ENCODE data around the gene RTL5.

The RTL5 gene

DNA sequence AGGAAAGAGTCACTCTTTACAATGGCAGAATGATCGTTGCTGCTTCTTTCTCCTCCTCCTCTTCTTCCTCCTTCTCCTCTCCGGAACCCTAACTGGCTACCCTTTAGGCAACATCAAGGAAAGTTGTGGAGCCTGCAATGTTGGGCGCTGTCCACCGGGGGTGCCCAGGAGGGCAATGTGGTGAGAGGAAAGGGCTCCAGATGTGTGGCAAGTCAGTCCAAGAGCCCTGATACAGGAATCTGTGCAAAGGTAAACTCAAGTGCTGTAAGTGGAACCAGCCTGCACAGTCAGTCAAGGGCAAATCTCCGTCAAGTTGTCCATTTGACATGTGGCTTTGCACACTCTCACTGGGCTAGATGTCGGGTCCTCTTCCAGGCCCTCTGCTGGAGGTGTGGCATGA, 2.8 kb downstream of the RTL5 start:
- ChIA-PET CTCF (interaction anchor here (0.6 to 1.1 kb wide), 2 partner anchors 107 to 111 kb away, joined by 3 to 4 read pairs; no protein-coding TSS in a partner anchor), POLR2A (no interaction called here)
- TF ChIP-seq ZNF384 (IDR thresholded peaks at IDR 0.05), result no peak
- TF ChIP-seq ARNT (IDR thresholded peaks at IDR 0.05), result no peak
- TF ChIP-seq NFRKB (IDR thresholded peaks at IDR 0.05), result no peak
- TF ChIP-seq SUZ12 (IDR thresholded peaks at IDR 0.05), result no peak
- no peak for TF ChIP-seq CTBP1 (IDR thresholded peaks at IDR 0.05; ENCODE audit: borderline replicate concordance)
- no peak for TF ChIP-seq ELF4 (IDR thresholded peaks at IDR 0.05)
- TF ChIP-seq, protein P1, sequence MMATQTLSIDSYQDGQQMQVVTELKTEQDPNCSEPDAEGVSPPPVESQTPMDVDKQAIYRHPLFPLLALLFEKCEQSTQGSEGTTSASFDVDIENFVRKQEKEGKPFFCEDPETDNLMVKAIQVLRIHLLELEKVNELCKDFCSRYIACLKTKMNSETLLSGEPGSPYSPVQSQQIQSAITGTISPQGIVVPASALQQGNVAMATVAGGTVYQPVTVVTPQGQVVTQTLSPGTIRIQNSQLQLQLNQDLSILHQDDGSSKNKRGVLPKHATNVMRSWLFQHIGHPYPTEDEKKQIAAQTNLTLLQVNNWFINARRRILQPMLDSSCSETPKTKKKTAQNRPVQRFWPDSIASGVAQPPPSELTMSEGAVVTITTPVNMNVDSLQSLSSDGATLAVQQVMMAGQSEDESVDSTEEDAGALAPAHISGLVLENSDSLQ (IDR thresholded peaks at IDR 0.05), result no peak
- no peak for TF ChIP-seq BHLHE40 (IDR thresholded peaks at IDR 0.05; ENCODE audit: borderline replicate concordance)
- TF ChIP-seq L3MBTL2 (conservative IDR thresholded peaks at IDR 0.05), result no peak
- no peak for TF ChIP-seq TARDBP (IDR thresholded peaks at IDR 0.05)
- no peak for TF ChIP-seq LEF1 (IDR thresholded peaks at IDR 0.05; ENCODE audit: borderline replicate concordance)
- TF ChIP-seq FOXM1 (IDR thresholded peaks at IDR 0.05; ENCODE audit: borderline replicate concordance), result no peak
- TF ChIP-seq FOXK2 (IDR thresholded peaks at IDR 0.05), result no peak
- no peak for TF ChIP-seq FOXA1 (IDR thresholded peaks at IDR 0.05)
- TF ChIP-seq SP1 (IDR thresholded peaks at IDR 0.05), result no peak
- peak; percentile 62 for DNase-seq (ENCODE audit: extremely low spot score)

DNA sequence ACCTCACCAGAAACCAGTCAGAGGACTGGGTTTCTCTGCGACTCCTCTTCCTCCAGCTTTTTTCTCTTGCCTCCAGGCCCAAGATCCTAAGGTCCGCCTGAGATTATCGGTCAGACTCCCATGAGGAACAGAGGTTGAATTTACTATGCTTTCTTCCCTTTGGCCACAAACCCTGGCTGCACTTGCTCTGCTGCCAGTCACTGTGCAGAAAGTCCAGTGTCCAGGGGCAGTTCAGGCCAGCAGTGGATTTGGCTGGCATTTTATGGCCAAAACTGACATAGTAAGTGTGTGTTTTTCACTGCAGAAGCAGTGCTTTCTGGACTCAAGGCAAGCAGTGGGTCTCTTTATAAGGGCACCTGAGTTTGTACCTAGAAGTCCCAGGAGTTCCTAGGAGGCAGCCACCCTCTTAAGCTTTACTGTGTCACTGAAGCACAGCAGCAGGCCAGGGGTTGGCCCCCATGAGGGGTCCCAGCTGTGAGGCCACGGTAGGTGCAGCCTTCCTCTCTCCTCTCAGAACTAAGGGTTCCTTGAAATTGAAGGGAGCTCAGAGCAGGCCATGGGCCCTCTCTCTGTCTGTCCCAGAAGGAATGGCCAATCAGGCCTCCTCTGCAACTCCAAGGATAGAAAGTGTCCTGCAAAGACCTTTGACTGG, 3.4 kb downstream of the RTL5 start:
- CTCF ChIA-PET, result interaction anchor here (0.6 to 2.8 kb wide), 3 partner anchors 106 to 110 kb away, joined by 3 to 37 read pairs (median 4); no protein-coding TSS in a partner anchor
- POLR2A ChIA-PET, result interaction anchor here (1.9 to 2.4 kb wide), 2 partner anchors 107 to 110 kb away, joined by 6 to 14 read pairs; no protein-coding TSS in a partner anchor
- no peak for DNase-seq (ENCODE audit: extremely low spot score)
- TF ChIP-seq FOXK2 (IDR thresholded peaks at IDR 0.05) (no peak), ARNT (IDR thresholded peaks at IDR 0.05) (no peak), SUZ12 (IDR thresholded peaks at IDR 0.05) (no peak), NFRKB (IDR thresholded peaks at IDR 0.05) (no peak), ELF4 (IDR thresholded peaks at IDR 0.05) (no peak), LEF1 (IDR thresholded peaks at IDR 0.05; ENCODE audit: borderline replicate concordance) (no peak), SP1 (IDR thresholded peaks at IDR 0.05) (no peak), BHLHE40 (IDR thresholded peaks at IDR 0.05; ENCODE audit: borderline replicate concordance) (no peak)
- TF ChIP-seq, protein P1 (IDR thresholded peaks at IDR 0.05), result no peak

DNA sequence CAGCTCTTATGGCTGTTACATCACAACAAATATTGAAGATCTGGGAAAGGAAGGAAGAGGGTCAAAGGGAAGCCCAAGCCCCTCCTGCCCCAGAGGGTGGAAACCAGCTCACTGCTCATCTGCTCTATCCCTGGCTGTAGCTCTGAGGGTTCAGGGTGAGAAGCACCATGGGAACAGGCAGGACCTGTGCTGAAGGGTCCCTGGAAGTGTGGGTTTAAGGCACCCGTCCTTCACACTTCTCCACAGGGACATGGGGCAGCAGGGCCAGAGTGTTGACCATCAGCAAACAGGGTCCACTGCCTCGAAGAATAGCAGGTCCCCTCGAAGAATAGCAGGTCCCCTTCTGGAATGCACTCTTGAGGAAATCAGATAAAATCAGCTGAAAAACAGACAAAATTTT, 4.4 kb downstream of the RTL5 start:
- ChIA-PET CTCF (interaction anchor here (0.6 to 2.8 kb wide), 7 partner anchors 12 to 110 kb away, joined by 3 to 37 read pairs (median 3); no protein-coding TSS in a partner anchor), POLR2A (interaction anchor here (1.9 to 2.4 kb wide), 2 partner anchors 106 to 109 kb away, joined by 6 to 14 read pairs; no protein-coding TSS in a partner anchor)
- DNase-seq (ENCODE audit: extremely low spot score), result no peak
- TF ChIP-seq ZNF384 (IDR thresholded peaks at IDR 0.05) (no peak), SP1 (IDR thresholded peaks at IDR 0.05) (no peak), FOXK2 (IDR thresholded peaks at IDR 0.05) (no peak), NFRKB (IDR thresholded peaks at IDR 0.05) (no peak), ARNT (IDR thresholded peaks at IDR 0.05) (no peak), TARDBP (IDR thresholded peaks at IDR 0.05) (no peak)

DNA sequence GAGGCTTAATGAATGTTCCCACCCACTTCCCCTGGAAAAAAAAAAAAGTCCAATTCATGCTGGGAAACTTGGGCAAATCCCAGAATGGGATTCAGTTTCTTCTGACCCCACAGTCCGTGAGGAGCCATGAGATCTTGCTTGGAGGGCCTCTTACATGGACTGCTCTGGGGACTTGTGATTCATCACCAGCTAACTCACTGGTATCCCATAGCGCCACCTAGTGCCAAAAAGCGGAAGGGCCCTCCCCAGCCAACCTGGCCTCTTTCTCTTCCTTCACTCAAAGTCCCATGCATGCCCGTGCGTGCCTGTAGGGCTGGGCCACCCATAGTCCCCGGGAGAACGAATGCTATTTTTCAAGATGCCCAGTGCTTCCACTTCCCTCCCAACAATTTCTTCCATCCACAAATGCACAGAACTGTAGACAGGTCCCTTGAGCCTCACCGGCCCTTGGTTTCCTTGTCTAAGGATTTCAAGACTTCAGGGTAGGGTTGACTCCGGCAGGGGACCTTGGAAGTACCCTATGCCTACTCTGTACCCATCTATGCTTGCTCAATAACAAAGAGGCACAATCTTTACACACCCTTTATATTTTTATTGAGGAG, 5.1 kb downstream of the RTL5 start:
- TF ChIP-seq, protein P1 (IDR thresholded peaks at IDR 0.05), result peak; percentile 39; the same call in 1 of the 2 replicates
- no peak for TF ChIP-seq CTBP1 (IDR thresholded peaks at IDR 0.05; ENCODE audit: borderline replicate concordance)
- TF ChIP-seq NFRKB (IDR thresholded peaks at IDR 0.05), result no peak
- TF ChIP-seq SUZ12 (IDR thresholded peaks at IDR 0.05), result no peak
- POLR2A ChIA-PET, result interaction anchor here (1.0 to 2.4 kb wide), 3 partner anchors 55 to 108 kb away, joined by 3 to 14 read pairs (median 6); partner anchors contain the start of gene PIN4
- DNase-seq (ENCODE audit: extremely low spot score), result peak; percentile 93
- CTCF ChIA-PET, result interaction anchor here (0.5 to 2.8 kb wide), 12 partner anchors 11 to 125 kb away, joined by 3 to 37 read pairs (median 3); no protein-coding TSS in a partner anchor

DNA sequence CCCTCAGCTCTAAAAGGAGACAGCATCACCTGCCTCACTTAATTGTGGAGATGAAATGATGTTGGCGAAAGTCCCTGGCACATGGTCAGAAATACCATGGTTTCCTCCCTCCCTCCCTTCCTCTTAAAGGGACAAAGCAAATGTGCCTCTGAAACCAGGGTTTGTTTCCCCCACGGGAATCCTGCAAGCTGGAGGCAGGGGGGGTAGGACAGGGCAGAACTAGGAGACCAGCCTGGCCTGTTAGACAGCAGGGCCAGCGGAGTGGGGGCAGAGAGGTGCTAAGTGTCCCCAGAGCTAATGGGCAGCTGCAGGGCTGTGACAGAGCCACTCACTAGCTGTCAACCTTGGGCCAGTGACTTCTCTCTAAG, 5.7 kb downstream of the RTL5 start:
- DNase-seq (ENCODE audit: extremely low spot score), result no peak
- no peak for TF ChIP-seq NFRKB (IDR thresholded peaks at IDR 0.05)
- no peak for TF ChIP-seq CTBP1 (IDR thresholded peaks at IDR 0.05; ENCODE audit: borderline replicate concordance)
- TF ChIP-seq SP1 (IDR thresholded peaks at IDR 0.05), result no peak
- no peak for TF ChIP-seq FOXM1 (IDR thresholded peaks at IDR 0.05; ENCODE audit: borderline replicate concordance)
- no peak for TF ChIP-seq SUZ12 (IDR thresholded peaks at IDR 0.05)
- TF ChIP-seq FOXK2 (IDR thresholded peaks at IDR 0.05), result no peak
- TF ChIP-seq HDGF (IDR thresholded peaks at IDR 0.05; ENCODE audit: borderline replicate concordance), result no peak
- TF ChIP-seq FOXA1 (IDR thresholded peaks at IDR 0.05), result no peak
- no peak for TF ChIP-seq ELF4 (IDR thresholded peaks at IDR 0.05)
- no peak for TF ChIP-seq ARNT (IDR thresholded peaks at IDR 0.05)
- TF ChIP-seq BHLHE40 (IDR thresholded peaks at IDR 0.05; ENCODE audit: borderline replicate concordance), result no peak
- TF ChIP-seq, protein P1 (IDR thresholded peaks at IDR 0.05), result no peak
- POLR2A ChIA-PET, result interaction anchor here (1.0 to 2.4 kb wide), 4 partner anchors 26 to 108 kb away, joined by 3 to 14 read pairs (median 4); partner anchors contain the start of gene PIN4
- CTCF ChIA-PET, result interaction anchor here (0.5 to 2.8 kb wide), 9 partner anchors 11 to 124 kb away, joined by 3 to 37 read pairs (median 3); no protein-coding TSS in a partner anchor

Measured in HEK293T (cell line).